Liver (tissue), 9 donors: ENCODE measurements around the gene DNAH5. TPM values are rescaled to one million over a fixed set of nuclear protein-coding genes. Genes with fewer than 3 reads are reported as not detected.

Experiments
- DNase-seq: peaks from one replicate; pipeline ENCODE4 v3.0.0-alpha.2; 2017; ENCODE audit warnings: low spot score
- H3K27ac ChIP-seq, 2 donors: one replicate each; pipeline ENCODE4 v1.7.0; 2013; ENCODE audit warnings: inconsistent platforms in 2 of 2, low read length in 2 of 2, control low read depth in 1 of 2, low read depth in 1 of 2, mild to moderate bottlenecking in 1 of 2
- H3K27me3 ChIP-seq, 4 donors: one replicate each; pipeline versions ENCODE4 v1.6.1 to v1.7.0; 2013; ENCODE audit warnings: low read length in 3 of 4, inconsistent platforms in 1 of 4, mild to moderate bottlenecking in 1 of 4, moderate library complexity in 1 of 4; ENCODE audit not compliant: control insufficient read depth in 4 of 4, insufficient read depth in 4 of 4
- H3K36me3 ChIP-seq, 4 donors: one replicate each; pipeline versions ENCODE4 v1.6.1 to v1.7.0; 2013; ENCODE audit warnings: low read length in 3 of 4, mild to moderate bottlenecking in 3 of 4, low read depth in 1 of 4, moderate library complexity in 1 of 4; ENCODE audit not compliant: control insufficient read depth in 4 of 4, insufficient read depth in 3 of 4
- H3K4me1 ChIP-seq, 4 donors: one replicate each; pipeline versions ENCODE4 v1.6.1 to v1.7.0; 2013; ENCODE audit warnings: low read length in 3 of 4, mild to moderate bottlenecking in 3 of 4, moderate library complexity in 1 of 4; ENCODE audit not compliant: control insufficient read depth in 4 of 4, insufficient read depth in 4 of 4
- H3K4me3 ChIP-seq, 3 donors: one replicate each; pipeline versions ENCODE4 v1.6.1 to v1.7.0; 2013; ENCODE audit warnings: low read length in 3 of 3, control low read depth in 1 of 3, low read depth in 1 of 3, mild to moderate bottlenecking in 1 of 3
- H3K9ac ChIP-seq, 2 donors: one replicate each; pipeline ENCODE4 v1.7.0; 2013; ENCODE audit warnings: low read length in 2 of 2, mild to moderate bottlenecking in 2 of 2, moderate library complexity in 2 of 2, control low read depth in 1 of 2, low read depth in 1 of 2
- H3K9me3 ChIP-seq, 4 donors: one replicate each; pipeline versions ENCODE4 v1.6.1 to v1.7.0; 2013; ENCODE audit warnings: low read length in 3 of 4; ENCODE audit not compliant: control insufficient read depth in 4 of 4
- EGR1 ChIP-seq, 2 donors: IDR thresholded peaks; 2 replicates each; pipeline ENCODE4 v1.6.1; 2016 to 2018; ENCODE audit warnings: antibody characterized with exemption in 2 of 2, low read depth in 2 of 2
- FOXA1 ChIP-seq: IDR thresholded peaks from 2 replicates; pipeline ENCODE4 v1.6.1; 2016; ENCODE audit warnings: antibody characterized with exemption
- FOXA2 ChIP-seq: IDR thresholded peaks from 2 replicates; pipeline ENCODE4 v1.6.1; 2016; ENCODE audit warnings: antibody characterized with exemption
- GABPA ChIP-seq, 2 donors: IDR thresholded peaks in 1 of 2; conservative IDR thresholded peaks in 1 of 2; 2 replicates each; pipeline ENCODE4 v1.6.1; 2016; ENCODE audit warnings: antibody characterized with exemption in 2 of 2, mild to moderate bottlenecking in 1 of 2, moderate library complexity in 1 of 2
- HNF4A ChIP-seq, 2 donors: conservative IDR thresholded peaks; 2 replicates each; pipeline ENCODE4 v1.6.1; 2016; ENCODE audit warnings: antibody characterized with exemption in 2 of 2, mild to moderate bottlenecking in 2 of 2
- HNF4G ChIP-seq: IDR thresholded peaks from 2 replicates; pipeline ENCODE4 v1.6.1; 2016; ENCODE audit warnings: antibody characterized with exemption
- JUND ChIP-seq, 2 donors: IDR thresholded peaks; 2 replicates each; pipeline ENCODE4 v1.6.1; 2016; ENCODE audit warnings: antibody characterized with exemption in 2 of 2
- NR2F2 ChIP-seq: IDR thresholded peaks from 2 replicates; pipeline ENCODE4 v1.6.1; 2016; ENCODE audit warnings: antibody characterized with exemption
- RAD21 ChIP-seq, 2 donors: IDR thresholded peaks; 2 replicates each; pipeline ENCODE4 v1.6.1; 2016; ENCODE audit warnings: antibody characterized with exemption in 2 of 2, mild to moderate bottlenecking in 2 of 2
- RXRA ChIP-seq, 2 donors: IDR thresholded peaks; 2 replicates each; pipeline ENCODE4 v1.6.1; 2017 to 2018; ENCODE audit warnings: antibody characterized with exemption in 2 of 2, mild to moderate bottlenecking in 1 of 2
- SP1 ChIP-seq: IDR thresholded peaks from 2 replicates; pipeline ENCODE4 v1.6.1; 2018; ENCODE audit warnings: antibody characterized with exemption, mild to moderate bottlenecking
- TAF1 ChIP-seq: conservative IDR thresholded peaks from 2 replicates; pipeline ENCODE4 v1.6.1; 2016; ENCODE audit warnings: antibody characterized with exemption, mild to moderate bottlenecking
- YY1 ChIP-seq: IDR thresholded peaks from 2 replicates; pipeline ENCODE4 v1.6.1; 2016; ENCODE audit warnings: antibody characterized with exemption, mild to moderate bottlenecking
- ZBTB33 ChIP-seq: IDR thresholded peaks from 2 replicates; pipeline ENCODE4 v1.6.1; 2016; ENCODE audit warnings: antibody characterized with exemption
- WGBS: extraction: QIAGEN DNeasy Blood & Tissue Kit; methylation state at CpG from one replicate; pipeline ENCODE4 v1.1.7; 2013; 5-methylcytosine and 5-hydroxymethylcytosine counted together
- polyA plus RNA-seq, 2 donors: library from polyadenylated mRNA; stranded (reverse) in 1 of 2; unstranded in 1 of 2; fragments of 200-250 nt in 1 of 2; fragments of >200 nt in 1 of 2; fragmentation: Nextera tagmentation in 1 of 2; extraction: Ambion mirVana in 1 of 2; gene quantifications; one replicate each; pipeline versions ENCODE4 v1.2.1 to v1.2.3, GENCODE V29; 2013 to 2015
- total RNA-seq, 2 donors: library from RNA; depleted of rRNA; stranded (reverse); fragments of >200 nt; gene quantifications; one replicate each; pipeline ENCODE4 v1.2.3, GENCODE V29; 2014
- TF ChIP-seq, protein P1 (sequence below): IDR thresholded peaks from 2 replicates; pipeline ENCODE4 v1.6.1; 2016; ENCODE audit warnings: antibody characterized with exemption
- TF ChIP-seq, protein P2 (sequence below): fragments of 150-350 bp; IDR thresholded peaks from 2 replicates; pipeline ENCODE4 v1.5.1; 2017; ENCODE audit warnings: improper control_type of control experiment, low read depth, low read length; ENCODE audit not compliant: missing input control
- TF ChIP-seq, protein P3 (sequence below): IDR thresholded peaks from 2 replicates; pipeline ENCODE4 v1.6.1; 2016; ENCODE audit warnings: antibody characterized with exemption, mild to moderate bottlenecking
- donor health status: healthy.
- donor health status: healthy.
- donor health status: healthy.
- donor health status: healthy.
- donor health status: healthy.

DNAH5 gene
- total and polyA plus RNA-seq, 4 donors: 0.19 to 14.8 (median 4.4) TPM

- Histone ChIP-seq H3K9ac (no peak overlapping the region), H3K27me3 (no peaks in the 10 kb centered on the region), H3K9me3 (no peaks in the 10 kb centered on the region), H3K4me3 (no peak overlapping the region), H3K36me3 (no peaks in the 10 kb centered on the region), H3K4me1 (no peaks in the 10 kb centered on the region), H3K27ac (no peak overlapping the region)
- no peak for DNase-seq
- TF ChIP-seq HNF4G: no peak
- no peak for TF ChIP-seq YY1
- no peak for TF ChIP-seq ZBTB33
- no peak for TF ChIP-seq JUND (IDR thresholded peaks at IDR 0.05)
- TF ChIP-seq, protein P1, sequence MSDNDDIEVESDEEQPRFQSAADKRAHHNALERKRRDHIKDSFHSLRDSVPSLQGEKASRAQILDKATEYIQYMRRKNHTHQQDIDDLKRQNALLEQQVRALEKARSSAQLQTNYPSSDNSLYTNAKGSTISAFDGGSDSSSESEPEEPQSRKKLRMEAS: no peak
- TF ChIP-seq, protein P2, sequence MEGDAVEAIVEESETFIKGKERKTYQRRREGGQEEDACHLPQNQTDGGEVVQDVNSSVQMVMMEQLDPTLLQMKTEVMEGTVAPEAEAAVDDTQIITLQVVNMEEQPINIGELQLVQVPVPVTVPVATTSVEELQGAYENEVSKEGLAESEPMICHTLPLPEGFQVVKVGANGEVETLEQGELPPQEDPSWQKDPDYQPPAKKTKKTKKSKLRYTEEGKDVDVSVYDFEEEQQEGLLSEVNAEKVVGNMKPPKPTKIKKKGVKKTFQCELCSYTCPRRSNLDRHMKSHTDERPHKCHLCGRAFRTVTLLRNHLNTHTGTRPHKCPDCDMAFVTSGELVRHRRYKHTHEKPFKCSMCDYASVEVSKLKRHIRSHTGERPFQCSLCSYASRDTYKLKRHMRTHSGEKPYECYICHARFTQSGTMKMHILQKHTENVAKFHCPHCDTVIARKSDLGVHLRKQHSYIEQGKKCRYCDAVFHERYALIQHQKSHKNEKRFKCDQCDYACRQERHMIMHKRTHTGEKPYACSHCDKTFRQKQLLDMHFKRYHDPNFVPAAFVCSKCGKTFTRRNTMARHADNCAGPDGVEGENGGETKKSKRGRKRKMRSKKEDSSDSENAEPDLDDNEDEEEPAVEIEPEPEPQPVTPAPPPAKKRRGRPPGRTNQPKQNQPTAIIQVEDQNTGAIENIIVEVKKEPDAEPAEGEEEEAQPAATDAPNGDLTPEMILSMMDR: peak; percentile 52
- TF ChIP-seq, protein P3, sequence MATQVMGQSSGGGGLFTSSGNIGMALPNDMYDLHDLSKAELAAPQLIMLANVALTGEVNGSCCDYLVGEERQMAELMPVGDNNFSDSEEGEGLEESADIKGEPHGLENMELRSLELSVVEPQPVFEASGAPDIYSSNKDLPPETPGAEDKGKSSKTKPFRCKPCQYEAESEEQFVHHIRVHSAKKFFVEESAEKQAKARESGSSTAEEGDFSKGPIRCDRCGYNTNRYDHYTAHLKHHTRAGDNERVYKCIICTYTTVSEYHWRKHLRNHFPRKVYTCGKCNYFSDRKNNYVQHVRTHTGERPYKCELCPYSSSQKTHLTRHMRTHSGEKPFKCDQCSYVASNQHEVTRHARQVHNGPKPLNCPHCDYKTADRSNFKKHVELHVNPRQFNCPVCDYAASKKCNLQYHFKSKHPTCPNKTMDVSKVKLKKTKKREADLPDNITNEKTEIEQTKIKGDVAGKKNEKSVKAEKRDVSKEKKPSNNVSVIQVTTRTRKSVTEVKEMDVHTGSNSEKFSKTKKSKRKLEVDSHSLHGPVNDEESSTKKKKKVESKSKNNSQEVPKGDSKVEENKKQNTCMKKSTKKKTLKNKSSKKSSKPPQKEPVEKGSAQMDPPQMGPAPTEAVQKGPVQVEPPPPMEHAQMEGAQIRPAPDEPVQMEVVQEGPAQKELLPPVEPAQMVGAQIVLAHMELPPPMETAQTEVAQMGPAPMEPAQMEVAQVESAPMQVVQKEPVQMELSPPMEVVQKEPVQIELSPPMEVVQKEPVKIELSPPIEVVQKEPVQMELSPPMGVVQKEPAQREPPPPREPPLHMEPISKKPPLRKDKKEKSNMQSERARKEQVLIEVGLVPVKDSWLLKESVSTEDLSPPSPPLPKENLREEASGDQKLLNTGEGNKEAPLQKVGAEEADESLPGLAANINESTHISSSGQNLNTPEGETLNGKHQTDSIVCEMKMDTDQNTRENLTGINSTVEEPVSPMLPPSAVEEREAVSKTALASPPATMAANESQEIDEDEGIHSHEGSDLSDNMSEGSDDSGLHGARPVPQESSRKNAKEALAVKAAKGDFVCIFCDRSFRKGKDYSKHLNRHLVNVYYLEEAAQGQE: no peak
- no peak for TF ChIP-seq FOXA2
- peak; percentile 80 to 88 for TF ChIP-seq RAD21 (IDR thresholded peaks at IDR 0.05)
- no peak for TF ChIP-seq NR2F2
- no peak for TF ChIP-seq EGR1 (IDR thresholded peaks at IDR 0.05; ENCODE audit: low read depth in 2 of 2)
- no peak for TF ChIP-seq HNF4A (conservative IDR thresholded peaks at IDR 0.05)
- no peak for TF ChIP-seq SP1
- no peak for TF ChIP-seq FOXA1
- no peak for TF ChIP-seq TAF1
Measured at GRCh38 chr5:13957032-13957645, 12.7 kb upstream of the DNAH5 start.

GRCh38 chr5:13956471-13956870 is 12.0 kb upstream of the DNAH5 start:
- Histone ChIP-seq H3K9me3 (no peaks in the 10 kb centered on the region), H3K27me3 (no peaks in the 10 kb centered on the region), H3K4me1 (no peaks in the 10 kb centered on the region), H3K9ac (no peak overlapping the region), H3K36me3 (no peaks in the 10 kb centered on the region), H3K4me3 (no peak overlapping the region), H3K27ac (no peak overlapping the region)
- 73% methylated on average over 3 of the region's 3 CpGs for WGBS
- DNase-seq: no peak
- TF ChIP-seq, protein P1: no peak
- TF ChIP-seq FOXA1 (no peak), YY1 (no peak), EGR1 (IDR thresholded peaks at IDR 0.05; ENCODE audit: low read depth in 2 of 2) (no peak), JUND (IDR thresholded peaks at IDR 0.05) (no peak), RXRA (IDR thresholded peaks at IDR 0.05) (no peak), GABPA (IDR thresholded peaks at IDR 0.05 in 1 of 2, conservative IDR thresholded peaks at IDR 0.05 in 1 of 2) (no peak), ZBTB33 (no peak)
- TF ChIP-seq, protein P2: no peak
